Body of pancreas (tissue), 4 donors: Measurements from ENCODE around the gene CMSS1. TPM values are rescaled to one million over a fixed set of nuclear protein-coding genes. Genes with fewer than 3 reads are reported as not detected.
A peak's percentile ranks its signal among the peaks of the same experiment; 100 is the strongest.

Experiments used
- ATAC-seq: fragments of 150-250 bp; one replicate; pipeline ENCODE4 v1.9.1; 2016
- DNase-seq, 4 donors: peaks; one replicate each; pipeline ENCODE4 v3.0.0-alpha.2; 2019
- H3K27ac ChIP-seq, 4 donors: fragments of 200-600 bp; sonication (generic); 1 replicate in 3 of 4; 2 replicates in 1 of 4; pipeline versions ENCODE4 v1.5.1 to v1.6.1; 2016 to 2019; ENCODE audit warnings: mild to moderate bottlenecking in 1 of 4, mixed read lengths in 1 of 4, moderate library complexity in 1 of 4
- H3K27me3 ChIP-seq, 2 donors: fragments of 200-600 bp; sonication (generic); one replicate each; pipeline ENCODE4 v1.6.0; 2016; ENCODE audit warnings: mild to moderate bottlenecking in 1 of 2
- H3K36me3 ChIP-seq, 2 donors: fragments of 200-600 bp; sonication (generic); replicated peaks in 1 of 2; 2 replicates each; pipeline ENCODE4 v1.5.1; 2016; ENCODE audit warnings: low read depth in 2 of 2; ENCODE audit not compliant: insufficient read depth in 1 of 2
- H3K4me1 ChIP-seq: fragments of 200-600 bp; sonication (generic); one replicate; pipeline ENCODE4 v1.6.0; 2016
- H3K4me3 ChIP-seq, 2 donors: fragments of 200-600 bp; sonication (generic); 1 replicate in 1 of 2; 2 replicates in 1 of 2; pipeline ENCODE4 v1.5.1; 2016 to 2019
- H3K9me3 ChIP-seq, 3 donors: fragments of 200-600 bp; sonication (generic); 1 replicate in 2 of 3; 2 replicates in 1 of 3; pipeline ENCODE4 v1.5.1; 2016
- CTCF ChIP-seq, 7 experiments: fragments of 450-650 bp in 4 of 7; fragments of 200-600 bp in 3 of 7; sonication (generic) in 3 of 7; IDR thresholded peaks; one replicate each; pipeline ENCODE4 v1.5.1; 2016 to 2019; ENCODE audit warnings: antibody characterized with exemption in 7 of 7
- POLR2A ChIP-seq, 3 donors: fragments of 450-650 bp; IDR thresholded peaks; one replicate each; pipeline ENCODE4 v1.6.1; 2016; ENCODE audit warnings: antibody characterized with exemption in 3 of 3, mild to moderate bottlenecking in 2 of 3
- WGBS, 2 donors: methylation state at CpG; one replicate each; pipeline ENCODE4 v1.1.5; 2017; 5-methylcytosine and 5-hydroxymethylcytosine counted together
- intact Hi-C: fragments of 100-400 bp; cut with DNase I; formaldehyde crosslinking; loops from one replicate; pipeline ENCODE4 v1.15.1; 2023
- total RNA-seq, 2 donors: library from RNA; depleted of rRNA; stranded (reverse); fragments of >200 nt; gene quantifications; one replicate each; pipeline ENCODE4 v1.1.0, GENCODE V29; 2016

The CMSS1 gene
- total RNA-seq, 2 donors from 2014 or later = 3.9 to 21.4 TPM

GRCh38 chr3:99842826-99843589, 25.3 kb downstream of the CMSS1 start:
- no peak for TF ChIP-seq POLR2A (IDR thresholded peaks at IDR 0.05)
- peak; percentile 54 to 87 (median 71) for TF ChIP-seq CTCF (IDR thresholded peaks at IDR 0.05)
- Histone ChIP-seq H3K27ac (peak overlapping the region; percentile 27 to 67 (median 52)), H3K36me3 (no peaks in the 10 kb centered on the region), H3K4me3 (no peak overlapping the region), H3K27me3 (no peaks in the 10 kb centered on the region), H3K4me1 (peaks cover 28% of the 10 kb centered on the region), H3K9me3 (no peaks in the 10 kb centered on the region)
- DNase-seq = peak in 1 of 4 donors; percentile 20
- WGBS, 2 donors = 51 to 54% methylated on average over 2 of the region's 2 CpGs
- intact Hi-C loops = no loop called here
- ATAC-seq = peak; percentile 84

GRCh38 chr3:99843590-99844258, 26.1 kb downstream of the CMSS1 start:
- Histone ChIP-seq H3K36me3 (no peaks in the 10 kb centered on the region), H3K4me3 (no peak overlapping the region), H3K9me3 (no peaks in the 10 kb centered on the region), H3K27me3 (no peaks in the 10 kb centered on the region), H3K4me1 (peaks cover 28% of the 10 kb centered on the region), H3K27ac (peak overlapping the region; percentile 27 to 67 (median 52))
- peak in 3 of 4 donors; percentile 16 to 43 (median 42) for DNase-seq
- TF ChIP-seq CTCF (IDR thresholded peaks at IDR 0.05) = no peak
- no peak for TF ChIP-seq POLR2A (IDR thresholded peaks at IDR 0.05)
- intact Hi-C loops = no loop called here
- WGBS, 2 donors = 24 to 37% methylated on average over 7 to 10 of the region's 10 CpGs
- ATAC-seq = peak; percentile 39

GRCh38 chr3:99845331-99845730, 27.7 kb downstream of the CMSS1 start:
- no peaks in the 10 kb centered on the region for H3K27me3 ChIP-seq
- no peak for DNase-seq
- no peaks in the 10 kb centered on the region for H3K9me3 ChIP-seq
- intact Hi-C loops = loop anchor here (5.0 kb wide), 1 partner anchor 407 kb away; no protein-coding TSS in a partner anchor
- peak overlapping the region in 1 of 4 donors; percentile 15 for H3K27ac ChIP-seq
- no peaks in the 10 kb centered on the region for H3K36me3 ChIP-seq
- WGBS, 2 donors = 73 to 77% methylated on average over 4 of the region's 4 CpGs
- no peak overlapping the region for H3K4me3 ChIP-seq
- ATAC-seq = no peak
- peaks cover 28% of the 10 kb centered on the region for H3K4me1 ChIP-seq
- TF ChIP-seq POLR2A (IDR thresholded peaks at IDR 0.05) (no peak), CTCF (IDR thresholded peaks at IDR 0.05) (no peak)

- DNase-seq (no peak), ATAC-seq (no peak)
- H3K27me3 ChIP-seq = no peaks in the 10 kb centered on the region
- peak overlapping the region in 2 of 4 donors; percentile 4 to 14 for H3K27ac ChIP-seq
- H3K36me3 ChIP-seq = no peaks in the 10 kb centered on the region
- TF ChIP-seq CTCF (IDR thresholded peaks at IDR 0.05) (no peak), POLR2A (IDR thresholded peaks at IDR 0.05) (no peak)
- H3K9me3 ChIP-seq = no peaks in the 10 kb centered on the region
- peaks cover 24% of the 10 kb centered on the region for H3K4me1 ChIP-seq
- H3K4me3 ChIP-seq = no peak overlapping the region
- WGBS, 2 donors = 84 to 92% methylated on average over 2 of the region's 2 CpGs
- intact Hi-C loops = loop anchor here (5.0 kb wide), 1 partner anchor 406 kb away; no protein-coding TSS in a partner anchor
Observed at GRCh38 chr3:99845999-99846398, 28.3 kb downstream of the CMSS1 start.
